ENCODE results near the gene GPR62. TPM values are rescaled to one million over a fixed set of nuclear protein-coding genes. Genes with fewer than 3 reads are reported as not detected.

Gene GPR62
- total and polyA plus RNA-seq, 2 donors (not counting 3 experiments of a cell fraction or from before 2014, with no cell fraction given): 0.04 to 0.15 TPM

- ChIA-PET POLR2A (no interaction called here), CTCF (no interaction called here)
- no TSS peak for BruUV-seq (replicated peaks)
- Histone ChIP-seq H3K79me2 (ENCODE audit: control insufficient read depth, insufficient read depth, low read length) (peaks cover 13% of the 10 kb centered on the region), H3K9me3 (replicated peaks; ENCODE audit: control insufficient read depth, insufficient read depth, low read length) (no peaks in the 10 kb centered on the region), H3K4me1 (ENCODE audit: control insufficient read depth, extremely low read depth, insufficient read depth, low read length) (peaks cover 21% of the 10 kb centered on the region), H3K27ac (ENCODE audit: insufficient read depth, low read depth, low read length) (no peak overlapping the region), H3K9ac (replicated peaks; ENCODE audit: extremely low read depth, insufficient read depth, low read length) (no peak overlapping the region), H3K36me3 (ENCODE audit: control insufficient read depth in 2 of 2, extremely low read depth in 1 of 2, insufficient read depth in 2 of 2, low read length in 2 of 2) (no peaks in the 10 kb centered on the region), H3K4me2 (ENCODE audit: insufficient read depth, low read length) (no peak overlapping the region), H3K4me3 (replicated peaks in 1 of 3; ENCODE audit: insufficient read depth in 1 of 3, low read depth in 1 of 3, low read length in 3 of 3) (no peak overlapping the region), H3K9me1 (replicated peaks; ENCODE audit: control insufficient read depth, extremely low read depth, insufficient read depth, low read length) (no peaks in the 10 kb centered on the region), H2AFZ (ENCODE audit: low read depth, low read length) (no peak overlapping the region), H4K20me1 (replicated peaks; ENCODE audit: control insufficient read depth, extremely low read depth, insufficient read depth, low read length) (no peaks in the 10 kb centered on the region), H3K27me3 (ENCODE audit: control insufficient read depth in 2 of 2, insufficient read depth in 2 of 2, low read length in 2 of 2) (no peaks in the 10 kb centered on the region)
- TF ChIP-seq EZH2 (IDR thresholded peaks at IDR 0.05; ENCODE audit: borderline replicate concordance, low read depth, low read length, severe bottlenecking): no peak
- intact Hi-C loops (cut with micrococcal nuclease) (loop anchor here (5.0 to 10.0 kb wide), 2 partner anchors 442 to 560 kb away; partner anchors contain the start of genes DCAF1 and MANF), dilution Hi-C loops (cut with MboI; ENCODE audit: extremely low pct_ligation_motif_present, low sequenced_read_pairs) (no loop called here)
- FAIRE-seq (no peak), DNase-seq (ENCODE audit: low read depth, low spot score) (no peak)
Observed at GRCh38 chr3:51944451-51945021, 10.6 kb upstream of the GPR62 start.

DNA sequence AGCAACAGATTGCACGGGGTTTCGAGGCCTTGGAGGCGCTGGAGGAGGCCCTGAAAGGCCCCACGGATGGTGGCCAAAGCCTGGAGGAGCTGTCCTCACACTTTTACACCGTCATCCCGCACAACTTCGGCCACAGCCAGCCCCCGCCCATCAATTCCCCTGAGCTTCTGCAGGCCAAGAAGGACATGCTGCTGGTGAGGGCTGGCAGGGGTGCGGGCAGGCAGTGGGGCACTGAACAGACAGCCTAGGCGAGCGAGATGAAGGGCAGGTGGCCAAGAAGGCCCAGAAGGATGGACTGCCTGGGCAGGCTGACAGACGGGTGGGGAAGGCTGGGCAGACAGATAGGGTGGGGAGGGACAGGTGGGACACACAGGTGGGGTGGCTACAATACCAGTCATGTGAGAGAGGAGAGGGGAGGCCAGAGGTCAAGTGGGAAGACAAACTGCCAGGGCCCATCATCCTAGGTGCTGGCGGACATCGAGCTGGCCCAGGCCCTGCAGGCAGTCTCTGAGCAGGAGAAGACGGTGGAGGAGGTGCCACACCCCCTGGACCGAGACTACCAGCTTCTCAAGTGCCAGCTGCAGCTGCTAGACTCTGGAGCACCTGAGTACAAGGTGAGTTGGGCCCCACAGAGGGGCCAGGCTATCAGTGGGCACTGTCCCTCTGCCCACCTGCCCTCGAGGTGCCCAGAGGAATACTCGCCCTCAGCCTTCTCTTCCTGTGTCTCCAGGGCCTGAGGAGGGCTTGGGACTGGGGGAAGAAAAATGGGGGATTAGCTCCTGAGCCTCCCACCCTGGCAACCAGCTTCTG lies 9.9 kb upstream of the GPR62 start:
- DNase-seq (ENCODE audit: low read depth, low spot score) (no peak), FAIRE-seq (no peak)
- H2AFZ ChIP-seq (ENCODE audit: low read depth, low read length): no peak overlapping the region
- H3K4me1 ChIP-seq (ENCODE audit: control insufficient read depth, extremely low read depth, insufficient read depth, low read length): peaks cover 21% of the 10 kb centered on the region
- peaks cover 12% of the 10 kb centered on the region for H3K79me2 ChIP-seq (ENCODE audit: control insufficient read depth, insufficient read depth, low read length)
- no peaks in the 10 kb centered on the region for H3K36me3 ChIP-seq (ENCODE audit: control insufficient read depth in 2 of 2, extremely low read depth in 1 of 2, insufficient read depth in 2 of 2, low read length in 2 of 2)
- H3K4me2 ChIP-seq (ENCODE audit: insufficient read depth, low read length): no peak overlapping the region
- no peak overlapping the region for H3K4me3 ChIP-seq (replicated peaks in 1 of 3; ENCODE audit: insufficient read depth in 1 of 3, low read depth in 1 of 3, low read length in 3 of 3)
- H3K27me3 ChIP-seq (ENCODE audit: control insufficient read depth in 2 of 2, insufficient read depth in 2 of 2, low read length in 2 of 2): no peaks in the 10 kb centered on the region
- POLR2A ChIA-PET: interaction anchor here (0.5 kb wide), 1 partner anchor 48 kb away, joined by 3 read pairs; no protein-coding TSS in a partner anchor
- no TSS peak for BruUV-seq (replicated peaks)
- H4K20me1 ChIP-seq (replicated peaks; ENCODE audit: control insufficient read depth, extremely low read depth, insufficient read depth, low read length): no peaks in the 10 kb centered on the region
- no peak overlapping the region for H3K9ac ChIP-seq (replicated peaks; ENCODE audit: extremely low read depth, insufficient read depth, low read length)
- dilution Hi-C loops (cut with MboI; ENCODE audit: extremely low pct_ligation_motif_present, low sequenced_read_pairs): no loop called here
- CTCF ChIA-PET: no interaction called here
- H3K27ac ChIP-seq (ENCODE audit: insufficient read depth, low read depth, low read length): no peak overlapping the region
- H3K9me3 ChIP-seq (replicated peaks; ENCODE audit: control insufficient read depth, insufficient read depth, low read length): no peaks in the 10 kb centered on the region
- intact Hi-C loops (cut with micrococcal nuclease): loop anchor here (10.0 kb wide), 1 partner anchor 560 kb away; the partner anchor contains the start of gene MANF
- H3K9me1 ChIP-seq (replicated peaks; ENCODE audit: control insufficient read depth, extremely low read depth, insufficient read depth, low read length): no peaks in the 10 kb centered on the region
- TF ChIP-seq, protein P1, sequence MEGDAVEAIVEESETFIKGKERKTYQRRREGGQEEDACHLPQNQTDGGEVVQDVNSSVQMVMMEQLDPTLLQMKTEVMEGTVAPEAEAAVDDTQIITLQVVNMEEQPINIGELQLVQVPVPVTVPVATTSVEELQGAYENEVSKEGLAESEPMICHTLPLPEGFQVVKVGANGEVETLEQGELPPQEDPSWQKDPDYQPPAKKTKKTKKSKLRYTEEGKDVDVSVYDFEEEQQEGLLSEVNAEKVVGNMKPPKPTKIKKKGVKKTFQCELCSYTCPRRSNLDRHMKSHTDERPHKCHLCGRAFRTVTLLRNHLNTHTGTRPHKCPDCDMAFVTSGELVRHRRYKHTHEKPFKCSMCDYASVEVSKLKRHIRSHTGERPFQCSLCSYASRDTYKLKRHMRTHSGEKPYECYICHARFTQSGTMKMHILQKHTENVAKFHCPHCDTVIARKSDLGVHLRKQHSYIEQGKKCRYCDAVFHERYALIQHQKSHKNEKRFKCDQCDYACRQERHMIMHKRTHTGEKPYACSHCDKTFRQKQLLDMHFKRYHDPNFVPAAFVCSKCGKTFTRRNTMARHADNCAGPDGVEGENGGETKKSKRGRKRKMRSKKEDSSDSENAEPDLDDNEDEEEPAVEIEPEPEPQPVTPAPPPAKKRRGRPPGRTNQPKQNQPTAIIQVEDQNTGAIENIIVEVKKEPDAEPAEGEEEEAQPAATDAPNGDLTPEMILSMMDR (IDR thresholded peaks at IDR 0.05; ENCODE audit: extremely low read depth in 1 of 2, insufficient read depth in 1 of 2, low read depth in 1 of 2, low read length in 2 of 2): no peak
- TF ChIP-seq, protein P2, sequence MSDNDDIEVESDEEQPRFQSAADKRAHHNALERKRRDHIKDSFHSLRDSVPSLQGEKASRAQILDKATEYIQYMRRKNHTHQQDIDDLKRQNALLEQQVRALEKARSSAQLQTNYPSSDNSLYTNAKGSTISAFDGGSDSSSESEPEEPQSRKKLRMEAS (IDR thresholded peaks at IDR 0.05; ENCODE audit: insufficient read depth, insufficient read length): no peak
- TF ChIP-seq POLR2AphosphoS5 (IDR thresholded peaks at IDR 0.05; ENCODE audit: insufficient read depth, low read depth, low read length): no peak
- no peak for TF ChIP-seq FOS (IDR thresholded peaks at IDR 0.05; ENCODE audit: borderline replicate concordance, insufficient read depth, low read length)
- TF ChIP-seq EZH2 (IDR thresholded peaks at IDR 0.05; ENCODE audit: borderline replicate concordance, low read depth, low read length, severe bottlenecking): no peak
- TF ChIP-seq JUN (IDR thresholded peaks at IDR 0.05; ENCODE audit: borderline replicate concordance, insufficient read depth, insufficient read length, low read depth): no peak
- no peak for TF ChIP-seq GATA2 (IDR thresholded peaks at IDR 0.05; ENCODE audit: insufficient read depth, insufficient read length, low read depth, low read length)
- TF ChIP-seq MYC (IDR thresholded peaks at IDR 0.05; ENCODE audit: low read depth, low read length): no peak
- TF ChIP-seq POLR2A (IDR thresholded peaks at IDR 0.05; ENCODE audit: low read depth, low read length): no peak

All from endothelial cell of umbilical vein (primary cell).